HEK293 (cell line): ENCODE data around the gene NPC2.

Source experiments
- CTCF ChIA-PET: fragments of 350-600 bp; formaldehyde crosslinking; extraction: SDS; loops from one replicate; lab custom pipeline; 2021; ENCODE audit warnings: antibody characterized with exemption; lab: Yijun Ruan, JAX
- POLR2A ChIA-PET: fragments of 300-600 bp; formaldehyde crosslinking; extraction: SDS; loops from one replicate; lab custom pipeline; 2020; ENCODE audit warnings: antibody characterized with exemption, inconsistent platforms; lab: Yijun Ruan, JAX
- H3K27ac ChIP-seq: fragments of 200-500 bp; sonication (Bioruptor generic); 2 replicates; pipeline ENCODE4 v1.5.1; 2014; ENCODE audit warnings: low read depth, low read length, control low read depth, inconsistent platforms; ENCODE audit errors: extremely low read depth
- H3K36me3 ChIP-seq, 2 experiments: fragments of 200-500 bp in 1 of 2; sonication (Bioruptor generic) in 1 of 2; 1 replicate in 1 of 2; 2 replicates in 1 of 2; pipeline ENCODE4 v1.5.1; 2014 to 2017; ENCODE audit warnings: inconsistent platforms in 2 of 2, low read length in 2 of 2; ENCODE audit not compliant: control insufficient read depth in 2 of 2, insufficient read depth in 1 of 2
- H3K4me1 ChIP-seq: fragments of 200-500 bp; sonication (Bioruptor generic); 2 replicates; pipeline ENCODE4 v1.5.1; 2014; ENCODE audit warnings: mild to moderate bottlenecking, low read length, inconsistent platforms; ENCODE audit not compliant: control insufficient read depth, insufficient read depth
- H3K4me3 ChIP-seq: 2 replicates; pipeline ENCODE4 v1.5.1; 2011; ENCODE audit warnings: low read depth, mild to moderate bottlenecking, control low read depth, low read length, moderate library complexity
- H3K9me3 ChIP-seq: fragments of 200-500 bp; sonication (Bioruptor generic); 2 replicates; pipeline ENCODE4 v1.5.1; 2014; ENCODE audit warnings: low read depth, low read length, inconsistent platforms; ENCODE audit not compliant: control insufficient read depth, insufficient read depth
- EGR2 ChIP-seq: fragments of 450-650 bp; formaldehyde crosslinking; IDR thresholded peaks from 2 replicates; pipeline ENCODE4 v1.5.1; 2016; ENCODE audit warnings: low read depth, missing biosample characterization, missing genetic modification characterization
- IKZF3 ChIP-seq: fragments of 450-650 bp; IDR thresholded peaks from 2 replicates; pipeline ENCODE4 v1.5.0; 2018; ENCODE audit warnings: missing biosample characterization, mild to moderate bottlenecking, missing genetic modification characterization, moderate library complexity
- KLF10 ChIP-seq: fragments of 450-650 bp; IDR thresholded peaks from 2 replicates; pipeline ENCODE4 v1.5.1; 2018; ENCODE audit warnings: missing biosample characterization, mild to moderate bottlenecking, missing genetic modification characterization
- SCRT1 ChIP-seq: fragments of 450-650 bp; formaldehyde crosslinking; IDR thresholded peaks from 2 replicates; pipeline ENCODE4 v1.5.1; 2016; ENCODE audit warnings: missing biosample characterization, missing genetic modification characterization, borderline replicate concordance
- TRIM28 ChIP-seq: IDR thresholded peaks from 2 replicates; pipeline ENCODE4 v1.6.1; 2011; ENCODE audit warnings: low read length, control low read depth, borderline replicate concordance
- ZBTB20 ChIP-seq: fragments of 450-650 bp; formaldehyde crosslinking; IDR thresholded peaks from 2 replicates; pipeline ENCODE4 v1.5.1; 2016; ENCODE audit warnings: missing biosample characterization, missing genetic modification characterization
- ZFHX2 ChIP-seq: fragments of 450-650 bp; formaldehyde crosslinking; conservative IDR thresholded peaks from 2 replicates; pipeline ENCODE4 v1.5.1; 2016; ENCODE audit warnings: missing biosample characterization, missing genetic modification characterization
- ZFP37 ChIP-seq: fragments of 450-650 bp; formaldehyde crosslinking; IDR thresholded peaks from 2 replicates; pipeline ENCODE4 v1.5.1; 2016; ENCODE audit warnings: missing biosample characterization, missing genetic modification characterization
- ZIC2 ChIP-seq: fragments of 450-650 bp; formaldehyde crosslinking; IDR thresholded peaks from 2 replicates; pipeline ENCODE4 v1.5.1; 2016; ENCODE audit warnings: missing biosample characterization, missing genetic modification characterization
- ZNF114 ChIP-seq: fragments of 450-650 bp; formaldehyde crosslinking; IDR thresholded peaks from 2 replicates; pipeline ENCODE4 v1.5.0; 2017; ENCODE audit warnings: missing biosample characterization, missing genetic modification characterization
- ZNF133 ChIP-seq: fragments of 450-650 bp; formaldehyde crosslinking; IDR thresholded peaks from 2 replicates; pipeline ENCODE4 v1.5.1; 2016; ENCODE audit warnings: missing biosample characterization, missing genetic modification characterization
- ZNF175 ChIP-seq: fragments of 450-650 bp; formaldehyde crosslinking; IDR thresholded peaks from 2 replicates; pipeline ENCODE4 v1.5.1; 2016; ENCODE audit warnings: missing biosample characterization, missing genetic modification characterization
- ZNF24 ChIP-seq: fragments of 450-650 bp; formaldehyde crosslinking; IDR thresholded peaks from 2 replicates; pipeline ENCODE4 v1.5.1; 2016; ENCODE audit warnings: missing biosample characterization, missing genetic modification characterization
- ZNF404 ChIP-seq: fragments of 450-650 bp; formaldehyde crosslinking; IDR thresholded peaks from 2 replicates; pipeline ENCODE4 v1.5.1; 2017; ENCODE audit warnings: missing biosample characterization, missing genetic modification characterization
- ZNF433 ChIP-seq: fragments of 450-650 bp; formaldehyde crosslinking; IDR thresholded peaks from 2 replicates; pipeline ENCODE4 v1.5.1; 2016; ENCODE audit warnings: missing biosample characterization, missing genetic modification characterization, low read depth
- ZNF555 ChIP-seq: fragments of 450-650 bp; formaldehyde crosslinking; conservative IDR thresholded peaks from 2 replicates; pipeline ENCODE4 v1.5.1; 2017; ENCODE audit warnings: missing biosample characterization, mild to moderate bottlenecking, missing genetic modification characterization, inconsistent platforms
- ZNF558 ChIP-seq: fragments of 450-650 bp; formaldehyde crosslinking; IDR thresholded peaks from 2 replicates; pipeline ENCODE4 v1.5.1; 2016; ENCODE audit warnings: missing biosample characterization, missing genetic modification characterization
- ZNF621 ChIP-seq: fragments of 450-650 bp; formaldehyde crosslinking; IDR thresholded peaks from 2 replicates; pipeline ENCODE4 v1.5.1; 2017; ENCODE audit warnings: missing biosample characterization, missing genetic modification characterization
- ZNF777 ChIP-seq: fragments of 450-650 bp; formaldehyde crosslinking; IDR thresholded peaks from 2 replicates; pipeline ENCODE4 v1.5.1; 2017; ENCODE audit warnings: missing biosample characterization, missing genetic modification characterization, borderline replicate concordance
- ZNF791 ChIP-seq: fragments of 450-650 bp; formaldehyde crosslinking; IDR thresholded peaks from 2 replicates; pipeline ENCODE4 v1.5.1; 2016; ENCODE audit warnings: missing biosample characterization, missing genetic modification characterization
- ZXDB ChIP-seq: fragments of 450-650 bp; formaldehyde crosslinking; IDR thresholded peaks from 2 replicates; pipeline ENCODE4 v1.5.1; 2016; ENCODE audit warnings: missing biosample characterization, missing genetic modification characterization
- TF ChIP-seq, protein P1 (sequence below): fragments of 450-650 bp; formaldehyde crosslinking; IDR thresholded peaks from 2 replicates; pipeline ENCODE4 v1.5.1; 2017; ENCODE audit warnings: missing biosample characterization, mild to moderate bottlenecking, missing genetic modification characterization, moderate library complexity
- TF ChIP-seq, protein P2 (sequence below): fragments of 450-650 bp; formaldehyde crosslinking; IDR thresholded peaks from 2 replicates; pipeline ENCODE4 v1.5.1; 2016; ENCODE audit warnings: missing biosample characterization, missing genetic modification characterization
- TF ChIP-seq, protein P3 (sequence below): fragments of 450-650 bp; formaldehyde crosslinking; IDR thresholded peaks from 2 replicates; pipeline ENCODE4 v1.5.1; 2016; ENCODE audit warnings: missing biosample characterization, missing genetic modification characterization
- TF ChIP-seq, protein P4 (sequence below): fragments of 450-650 bp; formaldehyde crosslinking; IDR thresholded peaks from 2 replicates; pipeline ENCODE4 v1.5.1; 2016; ENCODE audit warnings: missing biosample characterization, missing genetic modification characterization

The NPC2 gene

DNA sequence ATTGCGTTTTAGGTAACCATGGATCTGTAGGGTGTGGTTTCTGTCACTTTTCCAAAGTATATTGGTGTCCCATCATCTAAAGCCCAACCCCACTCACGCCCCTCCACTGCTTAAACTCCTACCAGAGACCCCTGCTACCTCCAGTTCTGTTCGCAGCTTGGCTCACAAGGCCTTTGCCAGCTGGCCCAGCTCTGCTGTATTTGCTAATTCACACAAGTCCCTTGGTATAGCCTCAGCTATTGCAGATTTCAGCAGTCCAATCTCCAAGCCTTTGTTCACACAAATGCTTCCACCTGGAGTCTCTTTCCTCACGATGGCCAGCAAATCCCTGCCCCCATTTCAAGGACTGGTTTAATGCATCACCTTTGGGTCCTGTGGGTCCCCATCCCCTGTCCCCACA lies 24.6 kb upstream of the NPC2 start:
- no peaks in the 10 kb centered on the region for H3K4me1 ChIP-seq
- POLR2A ChIA-PET: no interaction called here
- no peak for TF ChIP-seq IKZF3 (tag by site-specific recombination)
- TF ChIP-seq, protein P1, sequence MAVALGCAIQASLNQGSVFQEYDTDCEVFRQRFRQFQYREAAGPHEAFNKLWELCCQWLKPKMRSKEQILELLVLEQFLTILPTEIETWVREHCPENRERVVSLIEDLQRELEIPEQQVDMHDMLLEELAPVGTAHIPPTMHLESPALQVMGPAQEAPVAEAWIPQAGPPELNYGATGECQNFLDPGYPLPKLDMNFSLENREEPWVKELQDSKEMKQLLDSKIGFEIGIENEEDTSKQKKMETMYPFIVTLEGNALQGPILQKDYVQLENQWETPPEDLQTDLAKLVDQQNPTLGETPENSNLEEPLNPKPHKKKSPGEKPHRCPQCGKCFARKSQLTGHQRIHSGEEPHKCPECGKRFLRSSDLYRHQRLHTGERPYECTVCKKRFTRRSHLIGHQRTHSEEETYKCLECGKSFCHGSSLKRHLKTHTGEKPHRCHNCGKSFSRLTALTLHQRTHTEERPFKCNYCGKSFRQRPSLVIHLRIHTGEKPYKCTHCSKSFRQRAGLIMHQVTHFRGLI (tag by site-specific recombination): no peak
- TF ChIP-seq ZNF621: no peak
- TF ChIP-seq ZFP37 (tag by site-specific recombination): no peak
- TF ChIP-seq, protein P2, sequence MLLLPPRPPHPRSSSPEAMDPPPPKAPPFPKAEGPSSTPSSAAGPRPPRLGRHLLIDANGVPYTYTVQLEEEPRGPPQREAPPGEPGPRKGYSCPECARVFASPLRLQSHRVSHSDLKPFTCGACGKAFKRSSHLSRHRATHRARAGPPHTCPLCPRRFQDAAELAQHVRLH (tag by site-specific recombination): no peak
- TF ChIP-seq ZFHX2 (tag by site-specific recombination): no peak
- H3K4me3 ChIP-seq: no peak overlapping the region
- CTCF ChIA-PET: interaction anchor here (0.6 kb wide), 1 partner anchor 56 kb away, joined by 4 read pairs; no protein-coding TSS in a partner anchor
- no peak overlapping the region for H3K27ac ChIP-seq
- no peaks in the 10 kb centered on the region for H3K9me3 ChIP-seq
- H3K36me3 ChIP-seq: no peaks in the 10 kb centered on the region

DNA sequence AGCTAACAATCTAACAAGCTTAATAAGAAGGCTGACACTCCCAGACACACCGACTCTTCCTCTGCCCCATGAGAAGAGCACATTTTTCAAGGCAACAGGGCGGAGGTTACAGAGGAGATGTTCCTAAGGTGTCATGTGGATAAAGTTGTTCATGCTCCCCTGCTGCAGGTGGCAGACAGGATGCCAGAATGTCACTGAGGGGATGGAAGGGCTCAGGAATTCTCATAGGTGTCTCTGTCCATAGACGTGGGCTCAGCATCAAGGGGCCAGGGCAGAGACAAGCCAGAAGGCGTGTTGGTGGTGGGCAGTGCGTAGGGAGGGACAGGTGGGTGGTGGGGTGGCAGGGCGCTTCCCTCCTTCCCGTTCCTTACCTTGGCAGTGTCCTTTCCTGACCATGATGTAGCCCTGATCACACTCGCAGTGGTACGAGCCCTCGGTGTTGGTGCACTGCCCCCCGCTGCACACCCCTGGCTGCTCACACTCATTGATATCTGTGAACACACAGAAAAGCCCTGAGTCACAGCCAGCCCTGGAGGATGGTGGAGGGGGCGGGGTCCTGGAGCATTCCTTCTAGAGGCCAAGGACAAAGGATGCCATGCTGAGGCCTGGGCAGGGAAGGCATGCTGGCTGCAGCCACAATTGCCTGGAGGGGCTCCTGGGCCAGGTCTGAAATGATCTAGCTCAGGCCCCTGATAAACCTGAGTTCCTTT lies 23.5 kb upstream of the NPC2 start:
- H3K36me3 ChIP-seq: no peaks in the 10 kb centered on the region
- no peak overlapping the region for H3K27ac ChIP-seq
- POLR2A ChIA-PET: no interaction called here
- no peaks in the 10 kb centered on the region for H3K9me3 ChIP-seq
- H3K4me1 ChIP-seq: no peaks in the 10 kb centered on the region
- CTCF ChIA-PET: interaction anchor here (0.6 to 1.8 kb wide), 3 partner anchors 16 to 1917 kb away, joined by 3 to 5 read pairs (median 4); no protein-coding TSS in a partner anchor
- no peak overlapping the region for H3K4me3 ChIP-seq
- TF ChIP-seq ZNF777 (tag by site-specific recombination) (no peak), ZNF433 (tag by site-specific recombination) (no peak), ZBTB20 (tag by site-specific recombination) (0 out of 2 replicates have a peak, but pooled peaks have one; percentile 21), ZFHX2 (tag by site-specific recombination) (peak; percentile 60), EGR2 (tag by site-specific recombination) (peak; percentile 54)

DNA sequence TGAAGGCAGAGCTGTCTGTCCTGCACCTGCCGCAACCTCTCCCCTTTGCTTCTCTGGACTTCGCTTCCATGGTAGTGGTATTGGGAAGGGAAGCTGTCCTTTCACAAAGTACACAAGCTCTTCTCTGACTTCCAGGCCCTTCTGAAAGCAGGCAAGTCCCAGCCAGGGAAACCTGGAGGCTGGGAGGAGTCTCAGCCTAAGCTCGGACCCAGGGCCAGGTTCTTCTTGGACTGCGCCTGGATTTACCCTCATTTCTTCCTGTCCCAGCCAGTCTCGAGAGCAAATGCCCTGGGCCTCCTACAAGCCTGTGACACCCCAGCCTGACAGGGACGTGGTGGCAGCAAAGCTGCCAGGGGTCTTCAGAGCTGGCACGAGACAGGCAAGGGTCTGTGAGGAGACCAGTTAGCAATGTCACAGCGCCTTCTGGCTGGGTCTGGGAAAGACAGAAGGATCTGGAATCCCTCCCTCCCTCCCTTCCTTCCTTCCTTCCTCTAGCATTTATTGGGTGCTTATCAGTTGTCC lies 22.8 kb upstream of the NPC2 start:
- Histone ChIP-seq H3K27ac (no peak overlapping the region), H3K4me3 (no peak overlapping the region), H3K4me1 (no peaks in the 10 kb centered on the region)
- POLR2A ChIA-PET: no interaction called here
- TF ChIP-seq ZNF404: no peak
- no peak for TF ChIP-seq TRIM28
- TF ChIP-seq ZNF133 (tag by site-specific recombination): no peak
- TF ChIP-seq, protein P3, sequence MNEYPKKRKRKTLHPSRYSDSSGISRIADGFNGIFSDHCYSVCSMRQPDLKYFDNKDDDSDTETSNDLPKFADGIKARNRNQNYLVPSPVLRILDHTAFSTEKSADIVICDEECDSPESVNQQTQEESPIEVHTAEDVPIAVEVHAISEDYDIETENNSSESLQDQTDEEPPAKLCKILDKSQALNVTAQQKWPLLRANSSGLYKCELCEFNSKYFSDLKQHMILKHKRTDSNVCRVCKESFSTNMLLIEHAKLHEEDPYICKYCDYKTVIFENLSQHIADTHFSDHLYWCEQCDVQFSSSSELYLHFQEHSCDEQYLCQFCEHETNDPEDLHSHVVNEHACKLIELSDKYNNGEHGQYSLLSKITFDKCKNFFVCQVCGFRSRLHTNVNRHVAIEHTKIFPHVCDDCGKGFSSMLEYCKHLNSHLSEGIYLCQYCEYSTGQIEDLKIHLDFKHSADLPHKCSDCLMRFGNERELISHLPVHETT (tag by site-specific recombination): no peak
- TF ChIP-seq ZNF114 (tag by site-specific recombination): no peak
- TF ChIP-seq KLF10: no peak
- TF ChIP-seq ZNF24 (tag by site-specific recombination): no peak
- TF ChIP-seq SCRT1: no peak
- no peak for TF ChIP-seq ZXDB
- TF ChIP-seq ZNF555 (tag by site-specific recombination): no peak
- no peak for TF ChIP-seq ZNF791 (tag by site-specific recombination)
- TF ChIP-seq, protein P4, sequence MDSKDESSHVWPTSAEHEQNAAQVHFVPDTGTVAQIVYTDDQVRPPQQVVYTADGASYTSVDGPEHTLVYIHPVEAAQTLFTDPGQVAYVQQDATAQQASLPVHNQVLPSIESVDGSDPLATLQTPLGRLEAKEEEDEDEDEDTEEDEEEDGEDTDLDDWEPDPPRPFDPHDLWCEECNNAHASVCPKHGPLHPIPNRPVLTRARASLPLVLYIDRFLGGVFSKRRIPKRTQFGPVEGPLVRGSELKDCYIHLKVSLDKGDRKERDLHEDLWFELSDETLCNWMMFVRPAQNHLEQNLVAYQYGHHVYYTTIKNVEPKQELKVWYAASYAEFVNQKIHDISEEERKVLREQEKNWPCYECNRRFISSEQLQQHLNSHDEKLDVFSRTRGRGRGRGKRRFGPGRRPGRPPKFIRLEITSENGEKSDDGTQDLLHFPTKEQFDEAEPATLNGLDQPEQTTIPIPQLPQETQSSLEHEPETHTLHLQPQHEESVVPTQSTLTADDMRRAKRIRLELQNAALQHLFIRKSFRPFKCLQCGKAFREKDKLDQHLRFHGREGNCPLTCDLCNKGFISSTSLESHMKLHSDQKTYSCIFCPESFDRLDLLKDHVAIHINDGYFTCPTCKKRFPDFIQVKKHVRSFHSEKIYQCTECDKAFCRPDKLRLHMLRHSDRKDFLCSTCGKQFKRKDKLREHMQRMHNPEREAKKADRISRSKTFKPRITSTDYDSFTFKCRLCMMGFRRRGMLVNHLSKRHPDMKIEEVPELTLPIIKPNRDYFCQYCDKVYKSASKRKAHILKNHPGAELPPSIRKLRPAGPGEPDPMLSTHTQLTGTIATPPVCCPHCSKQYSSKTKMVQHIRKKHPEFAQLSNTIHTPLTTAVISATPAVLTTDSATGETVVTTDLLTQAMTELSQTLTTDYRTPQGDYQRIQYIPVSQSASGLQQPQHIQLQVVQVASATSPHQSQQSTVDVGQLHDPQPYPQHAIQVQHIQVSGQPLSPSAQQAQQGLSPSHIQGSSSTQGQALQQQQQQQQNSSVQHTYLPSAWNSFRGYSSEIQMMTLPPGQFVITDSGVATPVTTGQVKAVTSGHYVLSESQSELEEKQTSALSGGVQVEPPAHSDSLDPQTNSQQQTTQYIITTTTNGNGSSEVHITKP: no peak
- no peak for TF ChIP-seq ZNF175
- TF ChIP-seq ZIC2 (tag by site-specific recombination): no peak
- no peak for TF ChIP-seq ZNF558 (tag by site-specific recombination)
- TF ChIP-seq, all 188 proteins: peak for 0
- H3K36me3 ChIP-seq: no peaks in the 10 kb centered on the region
- H3K9me3 ChIP-seq: no peaks in the 10 kb centered on the region
- CTCF ChIA-PET: interaction anchor here (0.6 to 1.8 kb wide), 3 partner anchors 16 to 1917 kb away, joined by 3 to 5 read pairs (median 4); no protein-coding TSS in a partner anchor
